ENCODE data around the gene TENM4.

- TF ChIP-seq POLR2A (IDR thresholded peaks at IDR 0.05), result no peak
- no peak for TF ChIP-seq CTCF (IDR thresholded peaks at IDR 0.05)
These were observed 672.5 kb downstream of the TENM4 start for GRCh38 chr11:78768345-78768744.
